Neural cell (in vitro differentiated cells): Measurements from ENCODE around the gene SHB. TPM values are rescaled to one million over a fixed set of nuclear protein-coding genes. Genes with fewer than 3 reads are reported as not detected.

Experiments used
- H2AFZ ChIP-seq: fragments of 200-600, 300-800 bp; sonication (generic), shearing (Covaris generic); 2 replicates; pipeline ENCODE4 v1.6.0; 2014; ENCODE audit warnings: low read depth, mild to moderate bottlenecking, antibody characterized with exemption, low read length, moderate library complexity
- H3F3A ChIP-seq: fragments of 200-600 bp; shearing (Covaris generic); 2 replicates; pipeline ENCODE4 v1.6.1; 2016; ENCODE audit warnings: mild to moderate bottlenecking, moderate library complexity, mixed read lengths, antibody characterized with exemption, low read length; ENCODE audit not compliant: insufficient read depth, poor library complexity, severe bottlenecking
- H3K27ac ChIP-seq: fragments of 200-600, 300-800 bp; sonication (generic), shearing (Covaris generic); 2 replicates; pipeline ENCODE4 v1.5.1; 2014; ENCODE audit warnings: mild to moderate bottlenecking, low read length, moderate library complexity
- H3K27me3 ChIP-seq: fragments of 300-800, 200-600 bp; sonication (generic), shearing (Covaris generic); 2 replicates; pipeline ENCODE4 v1.6.0; 2014; ENCODE audit warnings: mild to moderate bottlenecking, low read depth, low read length, moderate library complexity; ENCODE audit not compliant: insufficient read depth
- H3K36me3 ChIP-seq: fragments of 300-800, 200-600 bp; sonication (generic), shearing (Covaris generic); 2 replicates; pipeline ENCODE4 v1.5.1; 2014; ENCODE audit warnings: mild to moderate bottlenecking, antibody characterized with exemption, low read length, moderate library complexity; ENCODE audit not compliant: insufficient read depth
- H3K4me2 ChIP-seq: fragments of 300-800, 200-600 bp; sonication (generic), shearing (Covaris generic); 2 replicates; pipeline ENCODE4 v1.6.0; 2014; ENCODE audit warnings: mild to moderate bottlenecking, low read length
- H3K4me3 ChIP-seq: fragments of 300-800, 200-600 bp; sonication (generic), shearing (Covaris generic); 2 replicates; pipeline ENCODE4 v1.5.1; 2014; ENCODE audit warnings: mild to moderate bottlenecking, low read length, moderate library complexity
- H3K79me2 ChIP-seq: fragments of 200-600 bp; shearing (Covaris generic); replicated peaks from 2 replicates; pipeline ENCODE4 v1.6.0; 2014; ENCODE audit warnings: mild to moderate bottlenecking, low read length, moderate library complexity; ENCODE audit not compliant: insufficient read depth
- H3K9ac ChIP-seq: fragments of 300-800, 200-600 bp; sonication (generic), shearing (Covaris generic); 2 replicates; pipeline ENCODE4 v1.6.1; 2016; ENCODE audit warnings: mild to moderate bottlenecking, low read length, mixed read lengths
- H3K9me2 ChIP-seq: fragments of 200-600 bp; shearing (Covaris generic); 2 replicates; pipeline ENCODE4 v1.6.1; 2016; ENCODE audit warnings: mild to moderate bottlenecking, low read length, mixed read lengths; ENCODE audit not compliant: insufficient read depth
- H3K9me3 ChIP-seq: fragments of 200-600, 300-800 bp; sonication (generic), shearing (Covaris generic); 2 replicates; pipeline ENCODE4 v1.6.1; 2016; ENCODE audit warnings: mild to moderate bottlenecking, mixed run types, low read length, moderate library complexity, mixed read lengths
- H4K20me1 ChIP-seq: fragments of 200-600 bp; shearing (Covaris generic); 2 replicates; pipeline ENCODE4 v1.6.1; 2016; ENCODE audit warnings: mild to moderate bottlenecking, mixed run types; ENCODE audit not compliant: insufficient read depth
- CTCF ChIP-seq: fragments of 450-650 bp; IDR thresholded peaks from 2 replicates; pipeline ENCODE4 v1.5.1; 2014; ENCODE audit warnings: antibody characterized with exemption, mild to moderate bottlenecking, moderate library complexity; ENCODE audit not compliant: poor library complexity, severe bottlenecking
- EP300 ChIP-seq: fragments of 450-650 bp; conservative IDR thresholded peaks from 2 replicates; pipeline ENCODE4 v1.6.1; 2014; ENCODE audit warnings: antibody characterized with exemption, mild to moderate bottlenecking, moderate library complexity; ENCODE audit not compliant: poor library complexity, severe bottlenecking
- EZH2 ChIP-seq: fragments of 200-600, 300-800 bp; shearing (Covaris generic), sonication (generic); IDR thresholded peaks from 2 replicates; pipeline ENCODE4 v1.6.1; 2014; ENCODE audit warnings: antibody characterized with exemption, low read length, borderline replicate concordance, mild to moderate bottlenecking; ENCODE audit not compliant: insufficient read depth, poor library complexity, severe bottlenecking
- MXI1 ChIP-seq: fragments of 450-650 bp; conservative IDR thresholded peaks from 2 replicates; pipeline ENCODE4 v1.6.1; 2014; ENCODE audit warnings: antibody characterized with exemption, mild to moderate bottlenecking; ENCODE audit not compliant: poor library complexity, severe bottlenecking
- POLR2AphosphoS5 ChIP-seq: IDR thresholded peaks from 2 replicates; pipeline ENCODE4 v1.6.1; 2012
- RAD21 ChIP-seq: fragments of 450-650 bp; conservative IDR thresholded peaks from 2 replicates; pipeline ENCODE4 v1.6.1; 2014; ENCODE audit warnings: antibody characterized with exemption, mild to moderate bottlenecking, moderate library complexity
- REST ChIP-seq: IDR thresholded peaks from 2 replicates; pipeline ENCODE4 v1.6.1; 2012; ENCODE audit warnings: borderline replicate concordance
- SMC3 ChIP-seq: fragments of 450-650 bp; conservative IDR thresholded peaks from 2 replicates; pipeline ENCODE4 v1.6.1; 2014; ENCODE audit warnings: antibody characterized with exemption, mild to moderate bottlenecking, moderate library complexity; ENCODE audit not compliant: poor library complexity
- TAF1 ChIP-seq: IDR thresholded peaks from 2 replicates; pipeline ENCODE4 v1.6.1; 2012; ENCODE audit warnings: low read depth
- polyA plus RNA-seq: library from polyadenylated mRNA; depleted of rRNA; stranded (reverse); fragments of >200 nt; gene quantifications from 2 replicates; pipeline ENCODE4 v1.2.3, GENCODE V29; 2014

SHB gene
- polyA plus RNA-seq, 1 donor from 2014 or later: 17.5 TPM

- peaks cover 7% of the 10 kb centered on the region for H3K79me2 ChIP-seq
- H4K20me1 ChIP-seq: no peaks in the 10 kb centered on the region
- no peak overlapping the region for H3K4me2 ChIP-seq
- no peak overlapping the region for H2AFZ ChIP-seq
- H3K27me3 ChIP-seq: no peaks in the 10 kb centered on the region
- H3K9me2 ChIP-seq: no peaks in the 10 kb centered on the region
- H3K4me3 ChIP-seq: no peak overlapping the region
- TF ChIP-seq CTCF (no peak), POLR2AphosphoS5 (no peak), RAD21 (no peak), EP300 (no peak), REST (no peak), EZH2 (no peak), MXI1 (no peak), SMC3 (no peak), TAF1 (no peak)
- H3K9me3 ChIP-seq: no peaks in the 10 kb centered on the region
- H3K27ac ChIP-seq: no peak overlapping the region
- no peak overlapping the region for H3K9ac ChIP-seq
- no peaks in the 10 kb centered on the region for H3K36me3 ChIP-seq
- no peaks in the 10 kb centered on the region for H3F3A ChIP-seq
These were observed 109.1 kb downstream of the SHB start for GRCh38 chr9:37959976-37960375.

GRCh38 chr9:37958154-37958553 is 110.9 kb downstream of the SHB start:
- Histone ChIP-seq H2AFZ (no peak overlapping the region), H3K27me3 (no peaks in the 10 kb centered on the region), H3K79me2 (peaks cover 7% of the 10 kb centered on the region), H3K9me3 (no peaks in the 10 kb centered on the region), H3F3A (no peaks in the 10 kb centered on the region), H3K4me2 (no peak overlapping the region), H3K27ac (no peak overlapping the region), H3K9ac (no peak overlapping the region), H3K9me2 (no peaks in the 10 kb centered on the region), H4K20me1 (no peaks in the 10 kb centered on the region), H3K4me3 (no peak overlapping the region), H3K36me3 (peaks cover 9% of the 10 kb centered on the region)
- TF ChIP-seq POLR2AphosphoS5: no peak
- no peak for TF ChIP-seq REST
- no peak for TF ChIP-seq TAF1
- TF ChIP-seq EP300: no peak
- TF ChIP-seq RAD21: no peak
- TF ChIP-seq EZH2: no peak
- no peak for TF ChIP-seq SMC3
- no peak for TF ChIP-seq CTCF
- no peak for TF ChIP-seq MXI1
